ENCODE results near the gene SAP25.

GRCh38 chr7:100568896-100569844 lies 4.5 kb downstream of the SAP25 start:
- TF ChIP-seq CTCF (IDR thresholded peaks at IDR 0.05) = peak; percentile 52
- no peak for TF ChIP-seq EZH2phosphoT487 (IDR thresholded peaks at IDR 0.05)
- TF ChIP-seq EZH2 (IDR thresholded peaks at IDR 0.05) = no peak

Measured in neural progenitor cell (in vitro differentiated cells).